HCT116 (cell line): ENCODE measurements around the gene ZDHHC14. TPM values are rescaled to one million over a fixed set of nuclear protein-coding genes. Genes with fewer than 3 reads are reported as not detected.

Experiments
- ATAC-seq: fragments of 200-7000 bp; cut with Tn5 transposase; 2 replicates; pipeline ENCODE4 v1.9.1; 2020; ENCODE audit warnings: mild to moderate bottlenecking, moderate library complexity
- BruUV-seq: library from RNA; stranded (reverse); fragments of 400-500 nt; replicated peaks from 2 replicates; lab custom pipeline; 2021; lab: Mats Ljungman, UMichigan
- CTCF ChIA-PET: fragments of 300-600 bp; sonication (Branson Sonifier 250); formaldehyde crosslinking; loops from one replicate; lab custom pipeline; 2021; ENCODE audit warnings: antibody characterized with exemption; lab: Charles Lee
- POLR2A ChIA-PET: fragments of 300-600, 350-600 bp; sonication (Branson Sonifier 250); formaldehyde crosslinking; loops from one replicate; lab custom pipeline; 2021; ENCODE audit warnings: antibody characterized with exemption; lab: Charles Lee
- RAD21 ChIA-PET, 2 experiments: fragments of 300-600 bp; sonication (Branson Sonifier 250); formaldehyde crosslinking; loops; one replicate each; lab custom pipeline; 2023; ENCODE audit warnings: low total read pairs in 2 of 2; ENCODE audit not compliant: uncharacterized antibody in 2 of 2, unreplicated experiment in 2 of 2, low non-redundant PET in 1 of 2; lab: Charles Lee
- DNase-seq: peaks from one replicate; pipeline ENCODE4 v3.0.0-alpha.2; 2010; ENCODE audit warnings: low read depth, low spot score
- H2AFZ ChIP-seq: fragments of 200-600 bp; shearing (Covaris generic), sonication (generic); 2 replicates; pipeline ENCODE4 v1.6.1; 2017; ENCODE audit warnings: low read depth, mixed run types, mixed read lengths, antibody characterized with exemption, low read length; ENCODE audit not compliant: poor library complexity, severe bottlenecking
- H3K27ac ChIP-seq: 2 replicates; pipeline ENCODE4 v1.5.1; 2012; ENCODE audit warnings: low read depth, low read length
- H3K27me3 ChIP-seq: fragments of 200-600 bp; sonication (generic); 2 replicates; pipeline ENCODE4 v1.6.1; 2016; ENCODE audit warnings: mixed run types, low read length, mixed read lengths; ENCODE audit not compliant: insufficient read depth
- H3K36me3 ChIP-seq, 2 experiments: fragments of 200-500 bp in 1 of 2; fragments of 200-600 bp in 1 of 2; sonication (Bioruptor generic) in 1 of 2; sonication (generic) in 1 of 2; 2 replicates each; pipeline versions ENCODE4 v1.5.1 to v1.6.1; 2014 to 2016; ENCODE audit warnings: low read length in 2 of 2, inconsistent platforms in 1 of 2, mixed read lengths in 1 of 2, mixed run types in 1 of 2; ENCODE audit not compliant: insufficient read depth in 2 of 2, control insufficient read depth in 1 of 2
- H3K4me1 ChIP-seq, 2 experiments: fragments of 200-600 bp in 1 of 2; sonication (generic) in 1 of 2; 2 replicates each; pipeline versions ENCODE4 v1.5.1 to v1.6.1; 2012 to 2017; ENCODE audit warnings: low read length in 2 of 2, inconsistent platforms in 1 of 2, mild to moderate bottlenecking in 1 of 2, mixed read lengths in 1 of 2, mixed run types in 1 of 2, moderate library complexity in 1 of 2; ENCODE audit not compliant: insufficient read depth in 2 of 2, control insufficient read depth in 1 of 2
- H3K4me2 ChIP-seq: fragments of 200-600 bp; sonication (generic); 2 replicates; pipeline ENCODE4 v1.6.1; 2017; ENCODE audit warnings: mixed run types, low read length, mixed read lengths
- H3K4me3 ChIP-seq, 2 experiments: fragments of 200-600 bp in 1 of 2; sonication (generic) in 1 of 2; replicated peaks in 1 of 2; 2 replicates each; pipeline ENCODE4 v1.5.1; 2011 to 2016; ENCODE audit warnings: low read length in 2 of 2, control low read depth in 1 of 2, low read depth in 1 of 2, mild to moderate bottlenecking in 1 of 2, mixed read lengths in 1 of 2, mixed run types in 1 of 2
- H3K79me2 ChIP-seq: fragments of 200-600 bp; sonication (generic); 2 replicates; pipeline ENCODE4 v1.6.1; 2017; ENCODE audit warnings: mild to moderate bottlenecking, mixed run types, low read length, moderate library complexity, mixed read lengths; ENCODE audit not compliant: insufficient read depth
- H3K9ac ChIP-seq: fragments of 200-600 bp; sonication (generic); 2 replicates; pipeline ENCODE4 v1.6.1; 2016; ENCODE audit warnings: low read length, mixed read lengths
- H3K9me2 ChIP-seq: fragments of 200-600 bp; sonication (generic), shearing (Covaris generic); 2 replicates; pipeline ENCODE4 v1.6.1; 2017; ENCODE audit warnings: mixed run types, mild to moderate bottlenecking, moderate library complexity; ENCODE audit not compliant: insufficient read depth
- H3K9me3 ChIP-seq, 2 experiments: fragments of 200-500 bp in 1 of 2; fragments of 200-600 bp in 1 of 2; sonication (Bioruptor generic) in 1 of 2; sonication (generic) in 1 of 2; 2 replicates each; pipeline ENCODE4 v1.6.1; 2014 to 2017; ENCODE audit warnings: low read length in 2 of 2, mixed read lengths in 2 of 2, inconsistent platforms in 1 of 2, low read depth in 1 of 2, mild to moderate bottlenecking in 1 of 2, mixed run types in 1 of 2, moderate library complexity in 1 of 2; ENCODE audit not compliant: control insufficient read depth in 1 of 2, insufficient read depth in 1 of 2
- H4K20me1 ChIP-seq: fragments of 200-600 bp; sonication (generic), shearing (Covaris generic); 2 replicates; pipeline ENCODE4 v1.6.1; 2017; ENCODE audit warnings: mixed run types, mild to moderate bottlenecking, moderate library complexity; ENCODE audit not compliant: insufficient read depth
- ATF3 ChIP-seq: IDR thresholded peaks from 2 replicates; pipeline ENCODE4 v1.6.1; 2012
- CEBPB ChIP-seq: IDR thresholded peaks from 2 replicates; pipeline ENCODE4 v1.6.1; 2012; ENCODE audit warnings: low read depth
- ELF1 ChIP-seq: IDR thresholded peaks from 2 replicates; pipeline ENCODE4 v1.6.1; 2012; ENCODE audit warnings: low read depth, borderline replicate concordance
- EZH2 ChIP-seq: fragments of 200-600 bp; sonication (generic); IDR thresholded peaks from 2 replicates; pipeline ENCODE4 v1.6.1; 2017; ENCODE audit warnings: antibody characterized with exemption, mixed run types
- FOSL1 ChIP-seq: IDR thresholded peaks from 2 replicates; pipeline ENCODE4 v1.6.1; 2012; ENCODE audit warnings: low read depth
- JUND ChIP-seq: IDR thresholded peaks from 2 replicates; pipeline ENCODE4 v1.6.1; 2012
- MAX ChIP-seq: IDR thresholded peaks from 2 replicates; pipeline ENCODE4 v1.6.1; 2012
- POLR2A ChIP-seq: IDR thresholded peaks from 2 replicates; pipeline ENCODE4 v1.7.0; 2011; ENCODE audit warnings: borderline replicate concordance; ENCODE audit not compliant: insufficient read depth, insufficient read length; ENCODE audit errors: extremely low read depth
- POLR2AphosphoS5 ChIP-seq: IDR thresholded peaks from 2 replicates; pipeline ENCODE4 v1.6.1; 2011; ENCODE audit warnings: mild to moderate bottlenecking, low read depth, low read length, moderate library complexity
- REST ChIP-seq: IDR thresholded peaks from 2 replicates; pipeline ENCODE4 v1.6.1; 2012; ENCODE audit warnings: low read depth
- SIN3A ChIP-seq: IDR thresholded peaks from 2 replicates; pipeline ENCODE4 v1.6.1; 2012; ENCODE audit warnings: low read depth
- TCF7L2 ChIP-seq: IDR thresholded peaks from 2 replicates; pipeline ENCODE4 v1.7.0; 2011; ENCODE audit warnings: borderline replicate concordance, inconsistent platforms; ENCODE audit not compliant: insufficient read depth, insufficient read length; ENCODE audit errors: extremely low read depth
- YY1 ChIP-seq: IDR thresholded peaks from 2 replicates; pipeline ENCODE4 v1.6.1; 2011; ENCODE audit warnings: low read length, low read depth, moderate library complexity, mild to moderate bottlenecking; ENCODE audit not compliant: insufficient replicate concordance; ENCODE audit errors: extremely low read depth
- ZFX ChIP-seq: fragments of 450-650 bp; IDR thresholded peaks from 2 replicates; pipeline ENCODE4 v1.6.1; 2017
- intact Hi-C: fragments of 100-400 bp; cut with micrococcal nuclease; formaldehyde crosslinking; loops from 2 replicates; pipeline ENCODE4 v1.10.0; 2022
- total RNA-seq: library from RNA; stranded (reverse); gene quantifications from one replicate; pipeline ENCODE4 v1.2.1, GENCODE V29; 2021; ENCODE audit not compliant: unreplicated experiment

Gene ZDHHC14
- total RNA-seq, 1 experiment from 2014 or later = 5.3 TPM

- no peak for TF ChIP-seq TCF7L2
- TF ChIP-seq ATF3 = no peak
- TF ChIP-seq SIN3A = no peak
These were observed 253.6 kb downstream of the ZDHHC14 start (continued) for GRCh38 chr6:157634546-157634945.

- no TSS peak for BruUV-seq
- Histone ChIP-seq H3K4me3 (no peak overlapping the region), H3K9ac (no peak overlapping the region), H4K20me1 (no peaks in the 10 kb centered on the region), H3K27ac (no peak overlapping the region), H2AFZ (no peak overlapping the region), H3K36me3 (no peaks in the 10 kb centered on the region), H3K9me2 (no peaks in the 10 kb centered on the region), H3K4me1 (no peaks in the 10 kb centered on the region), H3K4me2 (no peak overlapping the region), H3K79me2 (no peaks in the 10 kb centered on the region), H3K9me3 (no peaks in the 10 kb centered on the region), H3K27me3 (no peaks in the 10 kb centered on the region)
- intact Hi-C loops = no loop called here
- ChIA-PET CTCF (no interaction called here), POLR2A (no interaction called here), RAD21 (no interaction called here)
- TF ChIP-seq ELF1 (no peak), CEBPB (no peak), SIN3A (no peak), FOSL1 (no peak), EZH2 (no peak), ZFX (no peak), REST (no peak), MAX (no peak), YY1 (no peak), POLR2A (no peak), POLR2AphosphoS5 (no peak), JUND (no peak)
- DNase-seq (no peak), ATAC-seq (no peak)
These were observed 254.6 kb downstream of the ZDHHC14 start for GRCh38 chr6:157635388-157636244.
